GM19452 (cell line): Measurements from ENCODE around the gene GPATCH8.
"Not testable (repeated sequence)": the region's sequence is repeated elsewhere in the genome, so short reads cannot be mapped to it uniquely, and the experiment has no call there.

Source experiments
- ATAC-seq: cut with Tn5 transposase; IDR thresholded peaks from one replicate; pipeline ENCODE4 v1.9.1; 2021; ENCODE audit not compliant: unreplicated experiment

Gene GPATCH8

GRCh38 chr17:44527954-44528353, 24.7 kb upstream of the GPATCH8 start:
- ATAC-seq, result no peak

GRCh38 chr17:44527102-44527501, 23.9 kb upstream of the GPATCH8 start:
- no peak for ATAC-seq

GRCh38 chr17:44523672-44523972, 20.4 kb upstream of the GPATCH8 start:
- ATAC-seq, result no peak

GRCh38 chr17:44522883-44523671, 19.9 kb upstream of the GPATCH8 start:
- no peak for ATAC-seq

- no peak for ATAC-seq
Observed at GRCh38 chr17:44518032-44518431, 14.8 kb upstream of the GPATCH8 start.

GRCh38 chr17:44511241-44512134, 8.3 kb upstream of the GPATCH8 start:
- ATAC-seq, result not testable (repeated sequence)

- not testable (repeated sequence) for ATAC-seq
Observed at GRCh38 chr17:44506939-44507604, 3.9 kb upstream of the GPATCH8 start.

- ATAC-seq, result peak; percentile 31
Observed at GRCh38 chr17:44502598-44503146, 534 bp downstream of the GPATCH8 start.

- ATAC-seq, result no peak
Observed at GRCh38 chr17:44501866-44502375, 1.3 kb downstream of the GPATCH8 start.

GRCh38 chr17:44499722-44500121, 3.5 kb downstream of the GPATCH8 start:
- ATAC-seq, result no peak

- no peak for ATAC-seq
Observed at GRCh38 chr17:44496815-44497214, 6.4 kb downstream of the GPATCH8 start.

GRCh38 chr17:44493339-44493738, 9.9 kb downstream of the GPATCH8 start:
- no peak for ATAC-seq

GRCh38 chr17:44492706-44493272, 10.4 kb downstream of the GPATCH8 start:
- ATAC-seq, result no peak

GRCh38 chr17:44489581-44489980, 13.6 kb downstream of the GPATCH8 start:
- no peak for ATAC-seq

GRCh38 chr17:44487170-44487569, 16.0 kb downstream of the GPATCH8 start:
- no peak for ATAC-seq

- ATAC-seq, result no peak
Observed at GRCh38 chr17:44473367-44473766, 29.8 kb downstream of the GPATCH8 start.

- no peak for ATAC-seq
Observed at GRCh38 chr17:44469676-44470075, 33.5 kb downstream of the GPATCH8 start.

- ATAC-seq, result no peak
Observed at GRCh38 chr17:44467108-44467507, 36.1 kb downstream of the GPATCH8 start.

- ATAC-seq, result no peak
Observed at GRCh38 chr17:44466339-44466738, 36.9 kb downstream of the GPATCH8 start.

GRCh38 chr17:44465897-44466296, 37.3 kb downstream of the GPATCH8 start:
- ATAC-seq, result no peak

GRCh38 chr17:44465276-44465675, 37.9 kb downstream of the GPATCH8 start:
- ATAC-seq, result no peak
